CD4-positive, alpha-beta T cell treated with Interleukin-15 for 4 hours (primary cell): Measurements from ENCODE around the gene TMC7.

ENCODE experiments used
- DNase-seq: peaks from one replicate; pipeline ENCODE4 v3.0.0-alpha.2; 2020; ENCODE audit warnings: low spot score

TMC7 gene

DNA sequence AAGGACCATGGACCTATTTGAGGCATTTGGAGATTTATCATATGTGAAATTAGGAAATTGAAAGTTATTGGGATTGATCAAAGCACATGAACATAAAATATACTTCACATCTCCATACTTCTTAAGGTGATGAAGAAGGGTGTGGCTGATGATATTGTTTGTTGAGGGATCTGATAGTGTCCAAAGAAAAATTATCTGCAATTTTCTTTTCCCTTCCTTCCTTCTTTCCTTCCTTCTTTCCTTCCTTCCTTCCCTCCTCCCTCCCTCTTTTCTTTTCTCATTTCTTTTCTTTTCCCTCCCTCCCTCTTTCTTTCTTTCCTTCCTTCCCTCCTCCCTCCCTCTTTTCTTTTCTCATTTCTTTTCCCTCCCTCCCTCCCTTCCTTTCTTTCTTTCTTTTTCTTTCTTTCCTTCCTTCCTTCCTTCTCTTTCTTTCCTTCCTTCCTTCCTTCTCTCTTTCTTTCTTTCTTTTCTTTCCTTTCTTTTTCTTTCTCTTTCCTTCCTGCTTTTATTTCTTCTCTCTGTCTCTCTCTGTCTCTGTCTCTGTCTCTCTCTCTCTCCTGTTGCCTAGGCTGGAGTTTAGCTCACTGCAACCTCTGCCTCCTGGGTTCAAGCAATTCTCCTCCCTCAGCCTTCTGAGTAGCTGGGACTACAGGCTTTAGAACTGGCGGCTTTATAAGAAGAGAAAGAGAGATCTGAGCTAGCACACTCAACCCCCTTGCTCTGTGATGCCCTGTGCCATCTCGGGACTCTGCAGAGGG lies 109.1 kb downstream of the TMC7 start:
- no peak for DNase-seq

DNA sequence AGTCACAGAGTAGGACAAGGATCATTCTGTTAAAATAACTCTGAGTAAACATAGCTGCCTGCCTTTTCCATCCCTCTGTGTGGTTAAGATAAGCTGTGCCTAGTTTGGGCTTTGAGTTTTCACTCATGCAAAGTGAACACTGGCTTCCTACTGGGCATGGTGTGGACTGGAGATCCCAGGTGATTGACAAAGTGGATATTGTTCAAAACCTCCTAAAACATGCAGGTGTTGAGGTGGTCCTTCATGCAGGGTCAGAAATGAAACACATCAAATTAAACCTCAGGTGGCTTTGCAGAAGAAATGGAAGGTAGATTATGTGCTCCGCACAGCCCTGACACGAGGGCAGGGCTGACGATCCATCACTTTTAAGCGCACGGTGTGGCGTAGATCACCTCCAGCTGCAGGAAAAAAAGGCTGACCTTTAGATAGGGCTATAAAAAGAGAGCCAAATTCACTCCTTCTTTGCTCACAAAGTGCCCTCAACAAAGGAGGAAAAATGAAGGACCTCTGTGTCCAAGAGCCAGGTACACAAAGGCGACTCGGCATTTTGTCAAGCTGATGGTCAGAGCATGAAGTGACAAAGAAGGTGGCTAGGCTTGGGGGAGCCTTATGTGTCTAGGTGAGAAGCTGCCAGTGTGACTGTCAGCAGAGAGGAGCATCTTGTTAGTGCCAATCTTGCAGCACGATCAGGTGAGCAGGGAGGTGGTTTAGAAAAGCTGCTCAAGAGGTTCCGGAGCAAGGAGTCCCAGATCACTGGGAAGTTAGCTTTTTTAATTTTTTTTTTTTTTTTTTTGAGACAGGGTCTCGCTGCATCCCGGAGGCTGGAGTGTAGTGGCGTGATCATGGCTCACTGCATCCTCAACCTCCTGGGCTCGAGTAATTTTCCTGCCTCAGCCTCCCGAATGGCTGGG lies 110.2 kb downstream of the TMC7 start:
- DNase-seq, result no peak

DNA sequence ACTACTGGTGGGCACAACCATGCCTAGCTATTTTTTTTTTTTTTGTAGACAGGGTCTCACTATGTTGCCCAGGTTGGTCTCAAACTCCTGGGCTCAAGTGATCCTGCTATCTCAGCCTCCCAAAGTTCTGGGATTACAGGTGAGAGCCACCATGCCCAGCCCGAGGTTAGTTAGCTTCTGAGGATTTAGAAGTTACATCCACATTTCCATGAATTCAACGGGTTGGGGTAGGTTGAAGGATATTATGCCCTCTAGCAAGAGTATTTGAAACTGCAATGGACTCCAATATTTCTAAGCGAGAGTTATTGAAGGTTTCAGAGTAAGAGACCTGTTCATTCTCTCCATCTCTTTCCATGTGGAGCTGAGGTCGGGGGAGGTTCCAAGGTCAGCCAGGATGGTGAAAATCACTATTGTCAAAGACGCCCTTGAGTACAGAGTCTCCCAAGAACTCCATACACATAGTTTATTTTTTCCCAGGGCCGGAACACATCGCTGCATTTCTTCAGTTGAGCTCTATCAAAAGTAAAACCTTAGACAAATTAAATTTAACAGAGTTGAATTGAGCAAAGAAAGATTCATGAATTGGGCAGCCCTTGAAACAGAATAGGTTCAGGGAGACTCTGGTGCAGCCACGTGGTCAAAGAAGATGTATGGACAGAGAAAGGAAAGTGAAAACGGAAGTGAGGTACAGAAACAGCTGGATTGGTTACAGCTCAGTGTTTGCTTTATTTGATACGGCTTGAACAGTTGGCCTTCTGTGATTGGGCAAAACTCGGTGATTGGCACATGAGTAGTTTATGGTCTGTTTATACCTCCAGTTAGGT lies 111.0 kb downstream of the TMC7 start:
- DNase-seq, result no peak

DNA sequence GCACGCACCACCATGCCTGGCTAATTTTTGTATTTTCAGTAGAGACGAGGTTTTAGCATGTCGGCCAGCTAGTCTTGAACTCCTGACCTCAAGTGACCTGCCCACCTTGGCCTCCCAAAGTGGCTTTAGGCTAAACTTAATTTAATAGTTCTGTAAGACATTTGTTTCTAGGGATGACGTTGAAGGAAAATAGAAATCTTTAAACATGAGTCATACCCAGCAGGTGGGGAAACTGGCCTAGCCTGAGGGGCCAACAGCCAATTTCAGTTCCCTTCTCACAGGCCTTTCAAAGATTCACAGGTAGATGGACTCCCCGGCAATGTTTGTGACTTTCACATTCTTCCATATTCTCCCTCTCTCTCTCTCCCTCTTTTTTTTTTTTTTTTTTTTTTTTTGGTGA lies 111.9 kb downstream of the TMC7 start:
- DNase-seq, result no peak

DNA sequence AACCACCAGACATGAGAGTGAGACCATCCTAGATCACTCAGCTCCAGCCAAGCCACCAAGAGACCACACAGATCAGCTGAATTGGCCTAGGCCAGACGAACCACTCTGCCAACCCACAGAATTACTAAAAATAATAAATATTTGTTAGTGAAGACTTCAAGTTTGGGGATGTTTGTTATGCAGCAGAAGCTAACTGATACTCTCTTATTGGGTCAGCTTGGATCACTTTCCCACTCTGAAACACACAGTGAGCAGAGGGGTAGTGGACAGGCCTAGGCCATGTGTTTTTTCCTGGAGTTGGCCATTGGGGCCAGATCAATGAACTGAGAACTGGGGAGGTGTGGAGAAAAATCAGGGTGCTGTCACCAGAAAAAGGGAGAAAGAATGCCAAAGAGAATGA lies 114.4 kb downstream of the TMC7 start:
- DNase-seq, result no peak

DNA sequence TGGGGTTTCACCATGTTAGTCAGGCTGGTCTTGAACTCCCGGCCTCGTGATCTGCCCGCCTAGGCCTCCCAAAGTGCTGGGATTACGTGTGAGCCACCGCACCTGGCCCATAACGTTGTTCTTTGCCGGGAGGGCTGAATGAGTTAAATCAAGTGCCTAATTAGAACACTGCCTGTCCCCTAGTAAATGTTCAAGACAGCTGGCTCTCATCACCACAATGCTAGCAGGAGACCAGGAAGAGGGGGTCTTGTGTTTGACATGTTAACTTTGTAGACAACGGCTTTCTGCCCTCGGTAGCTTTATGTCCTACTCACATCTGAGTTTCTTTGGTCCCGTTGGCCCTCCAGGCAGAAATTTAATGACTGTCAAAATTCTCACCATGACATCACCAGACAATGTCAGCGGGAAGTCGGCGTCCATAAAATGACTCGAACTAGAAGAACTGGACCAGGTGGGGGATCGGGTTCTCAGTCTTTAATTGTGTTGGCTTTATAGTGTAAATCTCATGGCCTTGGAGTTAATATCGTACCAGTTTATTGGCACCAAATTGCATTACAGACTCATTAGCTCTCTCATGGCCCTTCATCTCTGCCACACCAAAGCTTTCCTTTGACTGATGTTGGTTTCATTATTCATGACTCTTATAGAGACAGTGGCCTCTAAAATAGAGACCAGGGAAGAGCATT lies 118.6 kb downstream of the TMC7 start:
- no peak for DNase-seq

DNA sequence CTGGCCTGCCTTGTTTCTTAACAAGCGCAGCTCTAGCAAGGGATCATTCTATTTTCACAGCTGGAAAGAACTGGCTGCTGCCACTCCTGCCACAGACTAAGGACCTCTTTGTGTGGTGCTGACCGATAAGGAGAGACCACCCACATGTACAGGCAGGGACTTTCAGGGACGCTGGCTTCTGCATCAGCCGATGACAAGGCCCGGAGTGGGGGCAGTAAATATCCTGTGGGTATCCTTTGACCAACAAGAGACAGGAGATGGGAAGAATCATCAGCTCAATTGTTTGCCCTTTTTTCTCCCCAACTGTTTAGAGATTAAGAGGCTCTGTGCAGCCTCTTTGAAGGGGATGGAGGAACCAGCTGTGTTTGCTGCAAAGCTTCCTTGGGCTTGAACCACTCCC lies 120.9 kb downstream of the TMC7 start:
- no peak for DNase-seq

DNA sequence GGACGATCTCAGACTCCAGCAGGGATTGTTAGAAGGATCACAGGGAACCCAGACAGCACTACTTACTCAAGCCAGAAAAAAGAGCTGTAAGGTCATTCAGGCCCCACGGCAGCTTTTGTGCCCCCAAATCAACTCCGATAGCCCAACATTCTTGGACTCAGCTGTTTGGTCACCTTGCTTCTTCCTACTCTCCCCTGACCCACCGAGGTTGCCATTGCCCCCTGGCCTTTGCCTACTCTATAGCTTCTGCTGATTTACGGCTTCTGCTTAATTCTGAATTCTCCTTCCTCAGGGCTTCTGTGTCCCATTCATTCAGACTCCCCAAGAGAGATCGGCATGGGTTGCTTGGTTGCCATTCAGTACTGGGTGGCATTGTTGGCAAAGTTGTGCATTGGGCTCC lies 121.4 kb downstream of the TMC7 start:
- no peak for DNase-seq

DNA sequence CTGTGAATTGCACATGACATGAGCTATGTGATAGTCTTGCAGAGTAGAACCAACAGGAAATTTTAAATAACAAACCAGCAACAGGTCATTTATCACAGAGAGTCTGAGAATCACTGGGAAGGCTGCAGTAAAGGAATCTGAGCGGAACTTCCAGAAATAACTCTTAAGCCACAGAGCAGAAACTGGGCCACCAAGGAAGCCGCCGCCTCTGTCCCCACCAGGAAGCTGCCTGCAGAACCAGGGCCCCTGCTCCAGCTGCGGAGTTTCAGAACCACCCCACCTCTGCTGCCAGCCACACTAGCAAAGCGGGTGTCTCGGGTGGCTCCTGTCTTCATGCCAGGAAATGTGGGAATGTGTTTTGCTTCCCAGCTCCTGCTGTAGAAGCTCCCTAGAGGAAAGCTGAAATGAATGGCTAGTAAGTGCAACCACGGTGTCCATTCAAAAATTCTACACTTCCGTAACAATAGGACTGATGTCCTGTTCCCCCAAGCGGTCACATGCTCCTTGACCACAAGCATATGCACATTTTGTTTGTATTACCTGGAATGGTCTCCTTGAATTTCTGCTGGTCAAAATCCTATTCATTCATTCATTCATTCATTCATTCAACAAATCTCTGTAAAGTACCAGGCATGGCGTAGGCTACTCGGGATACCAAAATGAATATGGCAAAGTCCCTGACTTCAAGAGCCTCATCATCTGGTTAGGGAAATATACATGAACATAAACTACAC lies 122.3 kb downstream of the TMC7 start:
- DNase-seq, result no peak

DNA sequence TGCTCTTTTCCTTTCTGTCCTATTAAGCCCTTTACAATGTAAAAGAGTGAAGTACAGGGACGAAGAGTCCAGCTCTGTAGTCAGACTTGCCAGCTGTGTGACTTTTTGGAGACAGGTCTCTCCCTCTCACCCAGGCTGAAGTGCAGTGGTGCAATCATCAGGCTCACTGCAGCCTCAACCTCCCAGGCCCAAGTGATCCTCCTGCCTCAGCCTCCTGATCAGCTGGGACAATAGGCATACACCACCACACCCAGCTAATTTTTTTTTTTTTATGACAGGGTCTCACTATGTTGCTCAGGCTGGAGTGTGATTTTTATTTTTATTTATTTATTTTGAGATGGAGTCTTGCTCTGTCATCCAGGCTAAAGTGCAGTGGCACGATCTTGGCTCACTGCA lies 122.9 kb downstream of the TMC7 start:
- DNase-seq, result no peak

DNA sequence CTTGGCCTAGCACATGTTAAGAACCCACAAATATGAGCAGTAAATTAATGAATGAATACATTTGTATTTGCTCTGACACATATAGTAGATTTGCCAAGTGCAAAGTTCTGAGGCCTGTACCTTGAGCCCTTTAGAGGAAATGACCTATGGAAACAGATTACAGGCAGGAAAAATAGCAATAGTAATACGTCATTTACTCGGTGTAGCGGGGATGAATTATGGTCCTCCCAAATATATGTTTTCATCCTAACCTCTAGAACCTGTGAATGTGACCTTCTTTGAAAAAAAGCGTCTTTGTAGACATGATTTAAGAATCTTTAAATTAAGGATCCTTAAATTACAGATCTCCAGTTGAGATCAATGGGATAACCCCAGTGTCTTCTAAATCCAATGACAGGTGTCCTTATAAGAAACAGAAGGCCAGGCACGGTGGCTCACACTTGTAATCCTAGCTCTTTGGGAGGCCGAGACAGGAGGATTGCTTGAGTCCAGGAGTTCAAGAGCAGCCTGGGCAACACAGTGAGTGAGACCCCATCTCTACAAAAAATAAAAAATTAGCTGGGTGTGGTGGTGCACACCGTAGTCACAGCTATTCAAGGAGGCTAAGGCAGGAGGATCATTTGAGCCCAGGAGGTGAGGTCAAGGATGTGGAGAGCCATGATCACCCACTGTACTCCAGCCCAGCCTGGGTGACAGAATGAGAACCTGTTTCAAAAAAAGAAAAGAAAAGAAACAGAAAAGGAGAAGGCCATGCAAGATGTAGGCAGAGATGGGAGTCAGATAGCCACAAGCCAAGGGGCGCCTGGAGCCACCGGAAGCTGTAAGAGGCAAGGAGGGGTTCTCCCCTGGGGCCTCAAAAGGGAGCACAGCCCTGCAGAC lies 124.9 kb downstream of the TMC7 start:
- no peak for DNase-seq

DNA sequence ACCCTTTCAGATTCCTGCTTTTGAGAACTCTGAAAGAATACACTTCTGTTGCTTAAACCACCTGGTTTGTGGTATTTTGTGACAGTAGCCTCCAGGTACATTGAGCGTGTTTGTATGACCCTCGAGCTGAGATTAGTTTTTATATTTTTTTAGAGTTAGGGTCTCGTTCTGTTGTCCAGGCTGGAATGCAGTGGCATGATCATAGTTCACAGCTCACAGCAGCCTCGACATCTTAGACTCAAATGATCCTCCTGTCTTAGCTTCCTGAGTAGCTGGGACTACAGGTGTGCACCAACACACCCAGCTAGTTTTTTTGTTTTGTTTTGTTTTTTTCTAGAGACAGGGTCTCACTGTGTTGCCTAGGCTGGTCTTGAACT lies 125.5 kb downstream of the TMC7 start:
- DNase-seq, result no peak

DNA sequence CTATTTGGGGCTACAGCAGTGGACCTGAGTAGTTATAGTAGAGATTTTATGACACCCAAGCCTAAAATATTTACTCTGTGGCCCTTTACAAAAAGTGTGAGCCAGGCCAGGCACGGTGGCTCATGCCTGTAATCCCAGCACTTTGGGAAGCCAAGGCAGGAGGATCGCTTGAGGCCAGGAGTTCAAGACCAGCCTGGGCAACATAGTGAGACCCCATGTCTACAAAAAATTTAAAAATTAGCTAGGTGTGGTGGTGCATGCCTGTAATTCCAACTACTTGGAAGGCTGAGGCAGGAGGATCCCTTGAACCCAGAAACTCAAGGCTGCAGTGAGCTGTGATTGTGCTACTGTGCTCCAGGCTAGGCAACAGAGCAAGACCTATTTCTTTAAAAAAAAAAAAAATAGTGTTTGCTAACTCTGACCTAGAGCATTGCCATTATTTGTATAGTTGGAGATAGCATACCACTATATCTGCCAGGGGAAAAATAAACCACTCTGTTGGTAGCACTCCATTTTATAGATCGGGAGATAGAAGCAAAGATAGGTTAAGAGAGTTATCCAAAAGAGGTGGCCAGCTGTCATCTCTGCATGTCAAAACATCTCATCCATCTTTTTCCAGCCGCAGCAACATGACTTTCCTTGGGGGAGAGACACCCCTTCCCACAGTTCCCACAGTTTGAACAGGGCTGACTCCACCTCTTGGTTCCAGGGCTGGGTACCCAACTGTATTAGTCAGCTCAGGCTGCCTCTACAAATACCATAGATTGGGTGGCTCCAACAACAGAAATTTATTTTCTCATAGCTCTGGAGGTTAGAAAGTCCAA lies 127.0 kb downstream of the TMC7 start:
- no peak for DNase-seq

DNA sequence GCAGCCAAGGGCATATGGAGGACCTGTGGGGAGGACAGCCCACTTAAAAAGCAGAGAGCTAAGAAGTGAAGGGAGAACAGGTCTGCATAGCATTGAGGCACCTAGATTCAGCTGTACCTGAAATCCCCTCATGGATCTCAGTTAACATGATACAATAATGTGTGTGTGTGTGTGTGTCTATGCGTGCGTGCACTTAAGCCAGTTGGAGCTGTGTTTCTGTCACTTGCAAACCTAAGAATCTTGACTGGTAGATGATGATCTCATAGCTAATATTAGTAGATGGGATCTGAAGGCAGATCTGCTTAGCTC lies 128.3 kb downstream of the TMC7 start:
- DNase-seq, result no peak
